HG03139 (cell line): ENCODE measurements around the gene AQP2.

Experiments used
- ATAC-seq: cut with Tn5 transposase; IDR thresholded peaks from one replicate; pipeline ENCODE4 v1.9.1; 2021; ENCODE audit not compliant: unreplicated experiment

Gene AQP2

DNA sequence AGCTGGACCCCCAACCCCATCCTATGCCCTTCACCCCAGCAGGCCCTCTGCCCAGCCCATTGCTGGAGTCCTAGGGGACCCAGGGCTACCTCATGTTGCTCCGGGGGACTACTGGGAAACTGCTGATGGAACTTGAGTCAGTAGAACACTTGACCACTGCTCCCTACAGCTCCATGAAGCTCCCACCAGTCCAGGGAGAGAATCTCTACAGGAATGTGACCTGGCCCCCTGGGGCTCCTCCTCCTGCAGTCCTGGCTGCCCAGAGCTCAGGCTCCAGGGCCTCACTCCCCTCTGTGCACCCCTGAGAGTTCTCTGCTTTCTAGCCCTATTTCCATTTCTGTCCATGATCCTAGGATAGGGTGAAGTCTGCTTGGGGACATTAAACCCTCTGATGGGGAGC lies 10.8 kb upstream of the AQP2 start:
- no peak for ATAC-seq

DNA sequence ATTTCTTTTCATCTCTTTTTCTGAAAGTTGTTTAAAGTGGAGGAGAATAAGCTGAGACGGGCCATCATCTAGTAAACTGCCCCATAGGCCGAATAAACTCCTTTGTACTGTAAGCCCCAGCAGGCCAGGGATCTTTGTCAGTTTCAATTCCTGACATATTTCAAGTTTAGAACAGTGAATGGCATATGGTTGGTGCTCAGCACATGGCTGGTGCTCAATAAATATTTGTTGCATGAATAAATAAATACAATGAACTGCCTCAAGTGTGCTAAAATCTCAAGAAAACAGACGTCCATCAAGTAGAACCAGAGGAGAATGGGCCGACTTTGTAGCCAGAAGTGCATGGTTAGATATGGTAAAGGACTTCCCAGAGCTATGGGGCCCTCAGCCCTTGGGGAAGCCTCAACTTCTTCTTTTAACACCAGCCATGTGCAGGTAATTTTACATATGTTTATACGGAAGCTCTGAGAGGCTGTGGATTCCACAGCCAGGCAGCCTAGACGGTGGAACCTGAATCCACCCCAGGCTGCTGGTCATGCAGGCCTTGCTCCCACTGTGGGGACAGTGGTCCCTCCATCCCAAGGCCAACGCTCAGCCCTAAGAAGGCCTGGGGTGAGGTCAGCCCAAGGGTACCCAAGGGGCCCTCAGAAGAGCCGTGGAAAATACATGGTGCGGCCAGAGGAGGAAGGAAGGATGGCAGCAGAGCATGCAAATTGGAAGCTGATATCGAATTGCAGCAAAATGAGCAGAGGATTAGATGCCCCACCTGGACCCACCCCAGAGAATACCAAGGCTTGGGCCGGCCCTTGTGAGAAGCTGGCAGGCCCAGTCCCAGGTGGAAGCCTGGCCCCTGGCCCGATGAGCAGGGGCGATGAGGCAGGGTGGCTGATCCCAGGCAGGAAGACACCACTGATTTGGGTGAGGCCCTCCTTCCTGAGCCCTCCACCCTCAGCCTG lies 8.7 kb upstream of the AQP2 start:
- ATAC-seq = no peak

DNA sequence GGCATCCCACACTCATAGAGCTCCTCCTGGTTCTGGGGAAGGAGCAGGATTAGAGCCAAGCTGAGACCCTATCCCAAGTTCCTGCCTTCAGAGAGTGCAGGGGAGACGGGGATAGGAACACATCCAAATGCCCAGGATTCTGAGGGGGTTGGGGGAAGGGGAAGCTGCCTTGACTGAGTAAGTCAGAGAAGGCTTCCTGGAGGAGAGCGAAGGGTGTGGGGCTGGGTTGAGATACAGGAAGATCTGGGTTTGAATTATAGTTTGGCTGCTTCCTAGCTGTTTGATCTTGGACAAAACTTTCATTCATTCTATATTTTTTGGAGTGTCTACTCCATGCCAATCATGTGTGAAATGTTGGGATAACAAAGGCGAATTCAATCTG lies 8.0 kb upstream of the AQP2 start:
- ATAC-seq = no peak

- ATAC-seq = no peak
Observed at GRCh38 chr12:49942921-49943624, 7.5 kb upstream of the AQP2 start.

DNA sequence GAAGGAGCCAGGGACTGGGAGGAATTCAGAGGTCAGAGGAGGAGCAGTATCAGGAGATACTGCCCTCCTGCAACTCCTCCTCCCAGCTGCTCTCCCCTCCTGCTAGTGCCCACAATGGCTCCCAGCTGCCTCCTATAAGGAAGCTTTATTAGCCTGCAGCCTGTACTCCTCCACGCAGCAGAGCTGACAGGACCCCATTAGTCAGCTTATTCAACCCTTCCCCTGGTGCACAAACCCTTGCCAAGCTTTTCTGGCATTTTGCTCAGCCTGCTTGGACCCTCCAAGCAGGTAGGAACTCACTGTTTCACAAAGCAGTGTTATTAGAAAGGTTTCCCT lies 6.9 kb upstream of the AQP2 start:
- ATAC-seq = no peak

GRCh38 chr12:49944046-49944445 lies 6.5 kb upstream of the AQP2 start:
- ATAC-seq = no peak

DNA sequence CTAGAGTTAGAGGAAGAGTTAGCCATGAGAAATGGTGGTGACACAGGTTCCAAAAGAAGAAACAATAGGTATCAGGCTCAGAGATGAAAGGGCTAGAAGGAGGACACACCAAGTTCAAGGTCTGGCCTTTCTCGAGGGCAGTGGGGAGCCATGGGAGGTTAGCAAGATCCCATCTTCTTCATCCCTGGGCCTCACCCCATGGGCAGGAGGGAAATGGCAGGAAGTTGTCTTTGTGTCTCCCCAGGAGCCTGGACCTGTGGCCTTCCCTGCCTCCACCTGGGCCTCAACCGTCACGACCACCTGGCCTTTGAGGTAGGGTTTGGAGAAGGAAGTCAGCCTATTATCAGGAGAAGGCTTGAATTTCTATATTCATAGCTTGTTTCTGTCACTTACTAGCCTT lies 5.8 kb upstream of the AQP2 start:
- no peak for ATAC-seq

GRCh38 chr12:49945394-49946080 lies 5.0 kb upstream of the AQP2 start:
- no peak for ATAC-seq

GRCh38 chr12:49946086-49946485 lies 4.5 kb upstream of the AQP2 start:
- ATAC-seq = no peak

- no peak for ATAC-seq
Observed at GRCh38 chr12:49946497-49946896, 4.0 kb upstream of the AQP2 start.

DNA sequence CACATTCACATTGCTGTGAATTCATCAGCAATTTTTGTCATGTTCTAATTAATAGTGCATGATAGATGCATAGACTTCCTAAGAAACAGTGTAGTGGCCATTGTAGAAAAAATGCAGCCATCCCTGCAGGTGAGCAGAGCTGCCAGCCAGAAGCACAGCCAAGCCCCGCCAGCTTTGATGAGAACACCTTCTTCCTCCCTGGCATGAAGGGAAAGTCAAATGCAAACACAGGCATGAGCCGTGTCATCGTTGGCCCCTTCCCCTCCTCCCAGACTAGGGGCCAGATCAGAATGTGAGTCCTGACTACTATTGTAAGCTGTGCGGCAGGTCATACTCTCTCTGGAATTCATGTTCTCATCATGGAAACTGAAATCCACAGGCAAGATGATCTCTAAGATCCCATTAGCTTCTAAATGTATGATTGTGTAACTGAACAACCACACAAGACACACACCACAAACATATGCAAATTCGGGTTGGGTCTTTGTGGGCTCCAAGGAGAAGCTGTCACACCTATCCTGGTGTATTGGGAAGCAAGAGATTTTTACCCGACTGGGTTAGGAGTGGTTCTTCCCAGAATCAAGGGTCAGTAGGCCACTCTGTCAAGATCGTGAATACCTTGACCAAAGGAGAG lies 2.8 kb upstream of the AQP2 start:
- ATAC-seq = no peak

DNA sequence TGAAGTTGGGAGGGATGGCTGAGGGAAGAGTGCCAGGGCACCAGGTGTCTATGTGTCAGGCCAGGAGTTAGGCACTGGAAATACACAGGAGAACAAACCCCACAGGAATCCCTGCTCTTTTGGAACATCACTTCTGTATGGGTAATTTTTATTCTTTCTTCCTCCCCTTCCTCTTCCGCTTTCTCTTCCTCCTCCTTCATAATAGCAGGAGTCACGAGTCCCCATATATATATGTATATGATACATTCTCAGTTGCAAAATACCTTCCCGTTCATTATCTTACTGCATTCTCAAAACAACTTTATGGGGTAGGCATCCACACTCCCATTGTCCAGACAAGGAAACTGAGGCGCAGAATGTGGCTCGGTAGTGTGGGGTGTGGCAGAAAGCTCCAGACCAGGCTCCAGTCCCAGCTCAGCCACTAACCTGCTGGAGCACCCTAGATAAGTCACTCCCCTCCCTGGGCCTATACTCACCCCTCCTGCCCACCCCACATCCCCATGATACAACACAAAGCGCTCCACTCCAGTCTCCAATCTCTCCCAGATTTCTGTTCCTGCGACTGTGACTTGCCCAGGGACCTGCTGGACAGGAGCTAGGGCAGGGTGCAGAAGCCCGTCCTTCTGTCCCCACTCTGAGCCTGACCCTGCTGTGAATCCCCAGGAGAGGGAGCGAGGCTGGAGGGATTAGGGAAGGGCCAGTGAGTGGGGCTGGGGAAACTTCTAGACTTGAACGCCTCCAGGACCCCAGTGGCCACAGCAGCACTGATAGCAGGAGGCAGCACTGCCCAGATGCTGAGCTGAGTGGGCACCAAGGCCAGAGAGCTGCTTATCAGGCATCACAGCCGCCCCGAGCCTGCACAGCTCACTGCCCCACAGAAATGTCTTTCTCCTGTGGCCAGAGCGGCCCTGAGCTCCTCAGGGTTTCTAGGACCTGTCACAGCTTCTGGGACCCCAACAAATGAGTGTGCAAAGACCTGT lies 1.4 kb upstream of the AQP2 start:
- ATAC-seq = no peak

- ATAC-seq = no peak
Observed at GRCh38 chr12:49949866-49950265, 671 bp upstream of the AQP2 start.

DNA sequence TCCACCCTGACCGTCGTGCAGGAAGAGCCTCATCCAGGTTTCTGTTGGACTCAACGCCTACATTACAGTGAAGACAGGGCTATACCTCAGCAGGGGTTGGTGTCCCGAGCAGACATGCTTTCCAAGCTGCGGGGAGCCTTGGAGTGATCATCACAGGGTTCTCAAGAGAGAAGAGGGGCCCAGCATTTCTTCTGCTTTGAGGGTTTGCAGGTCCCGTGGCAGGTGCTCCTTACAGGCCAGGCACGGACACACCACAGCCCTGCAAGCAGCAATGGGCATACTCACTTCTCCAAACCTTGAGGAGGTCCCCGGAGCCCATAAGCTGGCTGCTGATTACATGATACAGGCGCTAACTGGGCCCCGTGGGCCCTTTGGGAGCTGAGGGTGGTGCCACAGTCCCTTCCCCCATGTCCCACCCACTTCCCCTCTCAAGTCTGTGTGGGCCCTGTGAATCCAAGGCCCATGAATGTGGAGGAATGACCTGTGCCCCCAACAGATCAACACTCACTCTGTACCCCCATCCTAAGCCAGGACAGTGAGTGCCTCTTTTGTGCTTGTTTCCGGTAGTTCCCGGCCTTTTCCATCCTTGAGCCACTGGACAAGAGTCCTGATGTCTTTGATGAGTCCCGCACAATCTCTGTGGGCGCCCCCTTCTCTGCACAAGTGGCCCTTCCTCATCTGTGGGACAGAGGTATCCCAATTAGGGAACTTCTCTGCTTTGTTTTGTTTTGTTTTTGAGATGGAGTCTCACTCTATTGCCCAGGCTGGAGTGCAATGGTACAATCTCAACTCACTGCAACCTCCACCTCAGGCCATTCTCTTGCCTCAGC lies 1.1 kb downstream of the AQP2 start:
- no peak for ATAC-seq

- ATAC-seq = no peak
Observed at GRCh38 chr12:49952391-49953055, 2.0 kb downstream of the AQP2 start.

DNA sequence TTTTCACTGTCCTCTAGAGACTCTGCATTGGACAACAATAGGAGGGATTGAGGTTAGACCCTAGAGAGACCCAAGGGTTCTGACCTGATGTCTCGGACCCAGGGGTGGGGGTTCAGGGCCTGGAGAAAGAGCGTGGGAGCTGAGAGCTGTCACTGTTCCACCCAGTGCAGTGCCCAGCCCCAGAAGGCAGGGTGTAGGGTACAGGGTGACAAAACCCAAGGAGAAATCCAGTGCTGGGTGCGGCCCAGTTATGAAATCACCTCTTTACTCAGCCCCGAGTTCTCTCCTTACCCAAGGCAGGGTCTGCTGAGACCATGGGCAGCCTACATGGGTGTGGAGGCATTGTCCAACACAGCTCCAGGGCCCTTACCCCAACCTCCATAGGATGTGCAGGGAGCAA lies 2.6 kb downstream of the AQP2 start:
- ATAC-seq = no peak

GRCh38 chr12:49953961-49954846 lies 3.7 kb downstream of the AQP2 start:
- ATAC-seq = no peak
